ENCODE results near the gene CLTCL1.
"Not testable (repeated sequence)": the region's sequence is repeated elsewhere in the genome, so short reads cannot be mapped to it uniquely, and the experiment has no call there.

Gene CLTCL1

GRCh38 chr22:19321757-19322156, 30.2 kb upstream of the CLTCL1 start:
- H3K4me1 ChIP-seq (ENCODE audit: control insufficient read depth, insufficient read depth, low read length), result no peaks in the 10 kb centered on the region
- no peaks in the 10 kb centered on the region for H3K36me3 ChIP-seq (ENCODE audit: control insufficient read depth, insufficient read depth, low read length)

GRCh38 chr22:19320136-19320535, 28.6 kb upstream of the CLTCL1 start:
- H3K9me3 ChIP-seq (ENCODE audit: control insufficient read depth, insufficient read depth, low read depth, low read length), result peaks cover 33% of the 10 kb centered on the region
- H3K4me3 ChIP-seq (ENCODE audit: low read depth, low read length), result not testable (repeated sequence)

More at GRCh38 chr22:19321757-19322156, 30.2 kb upstream of the CLTCL1 start:
- Histone ChIP-seq H3K27me3 (ENCODE audit: control insufficient read depth, insufficient read depth, low read length) (no peaks in the 10 kb centered on the region), H3K9me3 (ENCODE audit: control insufficient read depth, insufficient read depth, low read depth, low read length) (peaks cover 27% of the 10 kb centered on the region), H3K27ac (ENCODE audit: low read depth, low read length) (no peak overlapping the region), H3K4me3 (ENCODE audit: low read depth, low read length) (no peak overlapping the region), H3K9ac (ENCODE audit: low read length) (no peak overlapping the region)

GRCh38 chr22:19319281-19319680, 27.8 kb upstream of the CLTCL1 start:
- Histone ChIP-seq H3K27me3 (ENCODE audit: control insufficient read depth, insufficient read depth, low read length) (no peaks in the 10 kb centered on the region), H3K9me3 (ENCODE audit: control insufficient read depth, insufficient read depth, low read depth, low read length) (peaks cover 33% of the 10 kb centered on the region), H3K4me3 (ENCODE audit: low read depth, low read length) (no peak overlapping the region), H3K27ac (ENCODE audit: low read depth, low read length) (no peak overlapping the region), H3K9ac (ENCODE audit: low read length) (no peak overlapping the region), H3K36me3 (ENCODE audit: control insufficient read depth, insufficient read depth, low read length) (no peaks in the 10 kb centered on the region), H3K4me1 (ENCODE audit: control insufficient read depth, insufficient read depth, low read length) (no peaks in the 10 kb centered on the region)

More at GRCh38 chr22:19320136-19320535, 28.6 kb upstream of the CLTCL1 start:
- H3K27ac ChIP-seq (ENCODE audit: low read depth, low read length); H3K4me1 ChIP-seq (ENCODE audit: control insufficient read depth, insufficient read depth, low read length); H3K36me3 ChIP-seq (ENCODE audit: control insufficient read depth, insufficient read depth, low read length); H3K27me3 ChIP-seq (ENCODE audit: control insufficient read depth, insufficient read depth, low read length); H3K9ac ChIP-seq (ENCODE audit: low read length): not testable (repeated sequence)

GRCh38 chr22:19317865-19318264, 26.3 kb upstream of the CLTCL1 start:
- Histone ChIP-seq H3K4me1 (ENCODE audit: control insufficient read depth, insufficient read depth, low read length) (no peaks in the 10 kb centered on the region), H3K9ac (ENCODE audit: low read length) (no peak overlapping the region), H3K27me3 (ENCODE audit: control insufficient read depth, insufficient read depth, low read length) (no peaks in the 10 kb centered on the region), H3K9me3 (ENCODE audit: control insufficient read depth, insufficient read depth, low read depth, low read length) (peaks cover 33% of the 10 kb centered on the region), H3K27ac (ENCODE audit: low read depth, low read length) (no peak overlapping the region), H3K36me3 (ENCODE audit: control insufficient read depth, insufficient read depth, low read length) (no peaks in the 10 kb centered on the region), H3K4me3 (ENCODE audit: low read depth, low read length) (no peak overlapping the region)

- no peaks in the 10 kb centered on the region for H3K9me3 ChIP-seq (ENCODE audit: control insufficient read depth, insufficient read depth, low read depth, low read length)
- no peaks in the 10 kb centered on the region for H3K36me3 ChIP-seq (ENCODE audit: control insufficient read depth, insufficient read depth, low read length)
- H3K9ac ChIP-seq (ENCODE audit: low read length), result no peak overlapping the region
- H3K27me3 ChIP-seq (ENCODE audit: control insufficient read depth, insufficient read depth, low read length), result no peaks in the 10 kb centered on the region
- H3K4me1 ChIP-seq (ENCODE audit: control insufficient read depth, insufficient read depth, low read length), result no peaks in the 10 kb centered on the region
- no peak overlapping the region for H3K27ac ChIP-seq (ENCODE audit: low read depth, low read length)
- H3K4me3 ChIP-seq (ENCODE audit: low read depth, low read length), result no peak overlapping the region
These were observed 16.4 kb upstream of the CLTCL1 start for GRCh38 chr22:19307872-19308271.

- H3K27ac ChIP-seq (ENCODE audit: low read depth, low read length); H3K36me3 ChIP-seq (ENCODE audit: control insufficient read depth, insufficient read depth, low read length); H3K27me3 ChIP-seq (ENCODE audit: control insufficient read depth, insufficient read depth, low read length); H3K4me1 ChIP-seq (ENCODE audit: control insufficient read depth, insufficient read depth, low read length); H3K9me3 ChIP-seq (ENCODE audit: control insufficient read depth, insufficient read depth, low read depth, low read length); H3K9ac ChIP-seq (ENCODE audit: low read length); H3K4me3 ChIP-seq (ENCODE audit: low read depth, low read length): not testable (repeated sequence)
These were observed 15.0 kb upstream of the CLTCL1 start for GRCh38 chr22:19306535-19306934.

- Histone ChIP-seq H3K9me3 (ENCODE audit: control insufficient read depth, insufficient read depth, low read depth, low read length) (no peaks in the 10 kb centered on the region), H3K9ac (ENCODE audit: low read length) (no peak overlapping the region), H3K4me1 (ENCODE audit: control insufficient read depth, insufficient read depth, low read length) (no peaks in the 10 kb centered on the region), H3K36me3 (ENCODE audit: control insufficient read depth, insufficient read depth, low read length) (no peaks in the 10 kb centered on the region), H3K27me3 (ENCODE audit: control insufficient read depth, insufficient read depth, low read length) (no peaks in the 10 kb centered on the region), H3K4me3 (ENCODE audit: low read depth, low read length) (no peak overlapping the region), H3K27ac (ENCODE audit: low read depth, low read length) (no peak overlapping the region)
These were observed 13.0 kb upstream of the CLTCL1 start for GRCh38 chr22:19304547-19304946.

- H3K9me3 ChIP-seq (ENCODE audit: control insufficient read depth, insufficient read depth, low read depth, low read length), result no peaks in the 10 kb centered on the region
- no peak overlapping the region for H3K27ac ChIP-seq (ENCODE audit: low read depth, low read length)
- H3K4me3 ChIP-seq (ENCODE audit: low read depth, low read length), result no peak overlapping the region
- no peaks in the 10 kb centered on the region for H3K36me3 ChIP-seq (ENCODE audit: control insufficient read depth, insufficient read depth, low read length)
- H3K4me1 ChIP-seq (ENCODE audit: control insufficient read depth, insufficient read depth, low read length), result no peaks in the 10 kb centered on the region
- H3K27me3 ChIP-seq (ENCODE audit: control insufficient read depth, insufficient read depth, low read length), result no peaks in the 10 kb centered on the region
- no peak overlapping the region for H3K9ac ChIP-seq (ENCODE audit: low read length)
These were observed 12.3 kb upstream of the CLTCL1 start for GRCh38 chr22:19303785-19304184.

GRCh38 chr22:19295733-19296132, 4.2 kb upstream of the CLTCL1 start:
- Histone ChIP-seq H3K4me3 (ENCODE audit: low read depth, low read length) (no peak overlapping the region), H3K9me3 (ENCODE audit: control insufficient read depth, insufficient read depth, low read depth, low read length) (no peaks in the 10 kb centered on the region), H3K27ac (ENCODE audit: low read depth, low read length) (no peak overlapping the region), H3K9ac (ENCODE audit: low read length) (no peak overlapping the region), H3K36me3 (ENCODE audit: control insufficient read depth, insufficient read depth, low read length) (no peaks in the 10 kb centered on the region), H3K4me1 (ENCODE audit: control insufficient read depth, insufficient read depth, low read length) (peaks cover 7% of the 10 kb centered on the region), H3K27me3 (ENCODE audit: control insufficient read depth, insufficient read depth, low read length) (peaks cover 3% of the 10 kb centered on the region)

- no peaks in the 10 kb centered on the region for H3K36me3 ChIP-seq (ENCODE audit: control insufficient read depth, insufficient read depth, low read length)
- H3K27me3 ChIP-seq (ENCODE audit: control insufficient read depth, insufficient read depth, low read length), result peaks cover 18% of the 10 kb centered on the region
- no peak overlapping the region for H3K27ac ChIP-seq (ENCODE audit: low read depth, low read length)
- no peaks in the 10 kb centered on the region for H3K9me3 ChIP-seq (ENCODE audit: control insufficient read depth, insufficient read depth, low read depth, low read length)
- peak overlapping the region; percentile 51 for H3K9ac ChIP-seq (ENCODE audit: low read length)
- H3K4me1 ChIP-seq (ENCODE audit: control insufficient read depth, insufficient read depth, low read length), result peaks cover 25% of the 10 kb centered on the region
- peak overlapping the region; percentile 79 for H3K4me3 ChIP-seq (ENCODE audit: low read depth, low read length)
These were observed 1.1 kb upstream of the CLTCL1 start for GRCh38 chr22:19292458-19293230.

- H3K27me3 ChIP-seq (ENCODE audit: control insufficient read depth, insufficient read depth, low read length), result peaks cover 18% of the 10 kb centered on the region
- H3K27ac ChIP-seq (ENCODE audit: low read depth, low read length), result no peak overlapping the region
- H3K36me3 ChIP-seq (ENCODE audit: control insufficient read depth, insufficient read depth, low read length), result no peaks in the 10 kb centered on the region
- H3K9me3 ChIP-seq (ENCODE audit: control insufficient read depth, insufficient read depth, low read depth, low read length), result no peaks in the 10 kb centered on the region
- peaks cover 38% of the 10 kb centered on the region for H3K4me1 ChIP-seq (ENCODE audit: control insufficient read depth, insufficient read depth, low read length)
- H3K4me3 ChIP-seq (ENCODE audit: low read depth, low read length), result peak overlapping the region; percentile 81
- H3K9ac ChIP-seq (ENCODE audit: low read length), result peak overlapping the region; percentile 58
These were observed 320 bp downstream of the CLTCL1 start for GRCh38 chr22:19291218-19291579.
